GM10266 (cell line): ENCODE data around the gene RSAD2.
"Not testable (repeated sequence)": the region's sequence is repeated elsewhere in the genome, so short reads cannot be mapped to it uniquely, and the experiment has no call there.

ENCODE experiments used
- DNase-seq: peaks from one replicate; pipeline ENCODE4 v3.0.0; 2012; ENCODE audit errors: extremely low spot score
- TF ChIP-seq, protein P1 (sequence below): IDR thresholded peaks from 2 replicates; pipeline ENCODE4 v1.5.1; 2012; ENCODE audit warnings: mild to moderate bottlenecking, low read depth; ENCODE audit not compliant: control insufficient read depth, insufficient read depth; ENCODE audit errors: missing control alignments

The RSAD2 gene

DNA sequence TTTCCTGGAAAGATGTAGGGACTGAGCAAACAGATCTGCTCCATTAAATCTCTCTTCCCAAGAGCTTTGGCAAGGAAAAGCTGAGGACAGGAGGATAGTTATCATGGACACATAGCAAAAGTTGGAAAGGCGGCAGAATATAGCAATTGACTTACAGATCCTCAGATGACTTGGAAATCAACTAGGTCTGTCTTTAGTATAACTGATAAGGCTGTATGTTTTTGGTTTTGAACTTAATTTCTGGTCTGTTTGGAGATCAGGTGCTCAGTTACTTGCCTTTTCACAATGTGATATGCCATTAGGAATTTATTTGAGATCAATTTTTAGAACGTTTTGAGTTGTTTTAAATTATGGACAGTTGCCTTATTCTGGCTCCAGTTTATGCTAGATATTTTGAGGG, 8.0 kb downstream of the RSAD2 start:
- DNase-seq, result no peak
- TF ChIP-seq, protein P1, sequence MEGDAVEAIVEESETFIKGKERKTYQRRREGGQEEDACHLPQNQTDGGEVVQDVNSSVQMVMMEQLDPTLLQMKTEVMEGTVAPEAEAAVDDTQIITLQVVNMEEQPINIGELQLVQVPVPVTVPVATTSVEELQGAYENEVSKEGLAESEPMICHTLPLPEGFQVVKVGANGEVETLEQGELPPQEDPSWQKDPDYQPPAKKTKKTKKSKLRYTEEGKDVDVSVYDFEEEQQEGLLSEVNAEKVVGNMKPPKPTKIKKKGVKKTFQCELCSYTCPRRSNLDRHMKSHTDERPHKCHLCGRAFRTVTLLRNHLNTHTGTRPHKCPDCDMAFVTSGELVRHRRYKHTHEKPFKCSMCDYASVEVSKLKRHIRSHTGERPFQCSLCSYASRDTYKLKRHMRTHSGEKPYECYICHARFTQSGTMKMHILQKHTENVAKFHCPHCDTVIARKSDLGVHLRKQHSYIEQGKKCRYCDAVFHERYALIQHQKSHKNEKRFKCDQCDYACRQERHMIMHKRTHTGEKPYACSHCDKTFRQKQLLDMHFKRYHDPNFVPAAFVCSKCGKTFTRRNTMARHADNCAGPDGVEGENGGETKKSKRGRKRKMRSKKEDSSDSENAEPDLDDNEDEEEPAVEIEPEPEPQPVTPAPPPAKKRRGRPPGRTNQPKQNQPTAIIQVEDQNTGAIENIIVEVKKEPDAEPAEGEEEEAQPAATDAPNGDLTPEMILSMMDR, result no peak

DNA sequence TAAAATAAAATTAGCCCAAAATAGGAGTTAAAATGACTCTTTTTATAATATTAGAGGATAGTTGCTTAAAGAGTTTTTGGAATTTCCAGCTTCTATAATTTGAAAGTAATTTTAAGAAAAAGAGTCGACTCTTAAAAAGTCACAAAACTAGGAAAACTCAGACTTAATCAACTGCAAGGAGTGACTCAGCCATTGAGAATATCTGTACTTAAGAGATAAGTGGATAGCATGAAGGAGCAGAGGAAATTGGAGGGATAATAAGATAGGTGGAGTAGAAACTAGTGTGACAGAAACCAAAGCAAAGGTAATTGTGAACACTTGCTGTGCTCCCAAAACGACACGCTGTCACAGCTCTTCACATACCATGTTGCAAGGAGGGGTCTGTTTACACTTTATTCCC, 8.4 kb downstream of the RSAD2 start:
- TF ChIP-seq, protein P1, result no peak
- DNase-seq, result no peak

DNA sequence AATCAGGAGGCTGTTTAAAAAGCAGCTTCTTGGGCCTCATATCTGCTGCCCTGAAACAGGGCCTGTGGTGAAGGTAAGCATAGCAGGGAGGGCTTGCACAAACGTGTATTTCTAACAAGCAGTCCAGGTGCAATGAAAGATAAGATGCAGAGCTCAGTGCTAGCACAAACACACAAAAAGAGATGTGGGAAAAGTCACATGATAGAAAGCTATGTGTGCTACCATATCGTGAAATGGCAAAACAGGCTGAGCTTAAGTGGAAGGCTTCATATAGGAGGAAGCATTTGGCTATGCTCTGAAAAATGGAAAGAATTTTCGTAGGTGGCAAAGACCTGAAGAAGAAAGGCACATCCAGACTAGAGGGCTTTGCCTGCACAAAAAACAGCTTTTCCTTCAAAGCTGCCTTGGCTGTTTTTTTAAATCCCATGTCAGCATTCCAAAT, 10.2 kb downstream of the RSAD2 start:
- TF ChIP-seq, protein P1, result no peak

DNA sequence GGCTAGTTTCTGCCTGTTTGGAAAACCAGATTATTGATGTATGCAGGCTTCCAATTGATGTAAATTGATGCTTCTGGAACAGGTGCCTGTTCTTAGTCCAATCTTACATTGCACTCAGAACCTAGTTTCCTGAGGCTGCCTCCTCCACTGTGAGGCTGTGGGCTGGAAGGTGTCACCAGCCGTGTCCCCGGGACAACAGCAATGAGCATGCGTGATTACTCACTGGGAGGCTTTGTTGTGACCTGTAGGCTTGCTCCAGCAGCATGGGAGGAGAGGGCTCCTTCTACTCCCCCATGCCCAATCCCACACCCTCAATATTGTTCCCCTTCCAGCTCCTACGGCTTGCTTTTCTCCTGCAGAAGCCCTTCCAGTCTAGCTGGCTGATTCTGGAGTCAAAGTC, 11.1 kb downstream of the RSAD2 start:
- TF ChIP-seq, protein P1, result no peak
- no peak for DNase-seq

More for the DNA sequence above, 10.2 kb downstream of the RSAD2 start:
- no peak for DNase-seq

DNA sequence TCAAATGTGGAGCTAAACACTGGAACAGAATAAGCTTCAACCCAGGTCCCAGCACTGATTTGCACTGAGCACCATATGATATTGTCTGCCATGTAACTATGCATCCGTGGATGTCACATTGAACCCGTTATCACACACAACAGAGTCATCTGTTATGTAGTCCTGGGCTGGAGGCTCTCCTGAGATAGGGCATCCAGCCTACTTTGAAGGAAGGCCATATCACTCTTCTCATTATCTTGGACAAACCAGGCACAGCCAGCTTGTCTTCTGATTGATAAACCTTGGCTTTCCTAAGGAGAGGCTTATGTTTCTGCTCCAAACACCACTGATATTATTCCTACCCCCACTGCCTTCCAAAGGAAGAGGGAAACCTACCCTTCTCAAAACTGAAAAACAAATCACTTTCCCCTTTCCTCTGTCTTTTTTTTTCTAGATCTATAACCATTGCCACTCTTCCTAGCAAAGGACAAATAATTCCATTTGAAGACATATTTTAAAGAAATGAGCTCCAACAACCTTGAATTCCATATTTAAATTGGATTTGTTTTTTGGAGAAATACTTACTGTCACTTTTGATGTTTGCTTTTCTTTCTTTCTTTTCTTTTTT, 16.4 kb downstream of the RSAD2 start:
- TF ChIP-seq, protein P1, result no peak
- DNase-seq, result no peak

DNA sequence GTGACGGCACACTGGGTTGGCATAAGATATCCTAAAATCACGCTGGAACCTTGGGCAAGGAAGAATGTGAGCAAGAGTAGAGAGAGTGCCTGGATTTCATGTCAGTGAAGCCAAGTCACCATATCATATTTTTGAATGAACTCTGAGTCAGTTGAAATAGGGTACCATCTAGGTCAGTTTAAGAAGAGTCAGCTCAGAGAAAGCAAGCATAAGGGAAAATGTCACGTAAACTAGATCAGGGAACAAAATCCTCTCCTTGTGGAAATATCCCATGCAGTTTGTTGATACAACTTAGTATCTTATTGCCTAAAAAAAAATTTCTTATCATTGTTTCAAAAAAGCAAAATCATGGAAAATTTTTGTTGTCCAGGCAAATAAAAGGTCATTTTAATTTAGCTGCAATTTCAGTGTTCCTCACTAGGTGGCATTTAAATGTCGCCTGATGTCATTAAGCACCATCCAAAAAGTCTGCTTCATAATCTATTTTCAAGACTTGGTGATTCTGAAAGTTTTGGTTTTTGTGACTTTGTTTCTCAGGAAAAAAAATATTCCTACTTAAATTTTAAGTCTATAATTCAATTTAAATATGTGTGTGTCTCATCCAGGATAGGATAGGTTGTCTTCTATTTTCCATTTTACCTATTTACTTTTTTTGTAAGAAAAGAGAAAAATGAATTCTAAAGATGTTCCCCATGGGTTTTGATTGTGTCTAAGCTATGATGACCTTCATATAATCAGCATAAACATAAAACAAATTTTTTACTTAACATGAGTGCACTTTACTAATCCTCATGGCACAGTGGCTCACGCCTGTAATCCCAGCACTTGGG, 19.6 kb downstream of the RSAD2 start:
- no peak for DNase-seq
- TF ChIP-seq, protein P1, result peak; percentile 69

DNA sequence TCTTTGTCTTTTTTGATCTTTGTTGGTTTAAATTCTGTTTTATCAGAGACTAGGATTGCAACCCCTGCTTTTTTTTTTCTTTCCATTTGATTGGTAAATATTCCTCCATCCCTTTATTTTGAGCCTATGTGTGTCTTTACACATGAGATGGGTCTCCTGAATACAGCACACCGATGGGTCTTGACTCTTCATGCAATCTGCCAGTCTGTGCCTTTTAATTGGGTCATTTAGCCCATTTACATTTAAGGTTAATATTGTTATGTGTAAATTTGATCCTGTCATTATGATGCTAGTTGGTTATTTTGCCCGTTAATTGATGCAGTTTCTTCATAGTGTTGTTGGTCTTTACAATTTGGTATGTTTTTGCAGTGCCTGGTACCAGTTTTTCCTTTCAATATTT, 25.0 kb downstream of the RSAD2 start:
- DNase-seq, result not testable (repeated sequence)

DNA sequence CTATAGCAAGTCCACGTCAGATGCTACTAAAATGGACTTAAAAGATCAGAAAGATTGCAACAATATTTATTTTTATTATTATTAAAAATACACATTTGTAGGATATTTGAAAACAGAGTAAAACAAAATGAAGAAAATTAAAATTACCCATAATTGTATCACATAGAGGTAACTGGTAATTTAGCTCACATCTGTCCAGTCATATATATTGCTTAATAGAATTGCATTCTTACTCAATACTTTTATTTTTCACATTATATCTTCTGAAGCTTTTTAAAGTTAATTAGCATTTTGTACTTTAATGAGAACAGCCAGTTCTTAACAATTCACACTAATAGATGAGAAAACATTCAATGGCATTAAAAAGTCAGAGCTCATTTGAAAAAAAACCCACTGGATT, 28.1 kb downstream of the RSAD2 start:
- DNase-seq, result no peak
- TF ChIP-seq, protein P1, result no peak
